Measurements from ENCODE around the gene PRSS22.

The PRSS22 gene

GRCh38 chr16:2848933-2849725 is 8.8 kb downstream of the PRSS22 start:
- no peak overlapping the region for H3K4me3 ChIP-seq (ENCODE audit: low read depth, low read length)

GRCh38 chr16:2846511-2847310 is 11.3 kb downstream of the PRSS22 start:
- TF ChIP-seq CTCF (IDR thresholded peaks at IDR 0.05; ENCODE audit: borderline replicate concordance, insufficient read depth, low read depth, low read length) = no peak

More at GRCh38 chr16:2848933-2849725, 8.8 kb downstream of the PRSS22 start:
- TF ChIP-seq CTCF (IDR thresholded peaks at IDR 0.05; ENCODE audit: borderline replicate concordance, insufficient read depth, low read depth, low read length) = no peak

GRCh38 chr16:2845116-2845515 is 12.9 kb downstream of the PRSS22 start:
- no peak overlapping the region for H3K4me3 ChIP-seq (ENCODE audit: low read depth, low read length)
- no peak for TF ChIP-seq CTCF (IDR thresholded peaks at IDR 0.05; ENCODE audit: borderline replicate concordance, insufficient read depth, low read depth, low read length)

More at GRCh38 chr16:2846511-2847310, 11.3 kb downstream of the PRSS22 start:
- H3K4me3 ChIP-seq (ENCODE audit: low read depth, low read length) = no peak overlapping the region

GRCh38 chr16:2843526-2843925 is 14.4 kb downstream of the PRSS22 start:
- no peak overlapping the region for H3K4me3 ChIP-seq (ENCODE audit: low read depth, low read length)
- TF ChIP-seq CTCF (IDR thresholded peaks at IDR 0.05; ENCODE audit: borderline replicate concordance, insufficient read depth, low read depth, low read length) = no peak

GRCh38 chr16:2842340-2843000 is 15.5 kb downstream of the PRSS22 start:
- peak overlapping the region; percentile 26 for H3K4me3 ChIP-seq (ENCODE audit: low read depth, low read length)
- peak; percentile 83 for TF ChIP-seq CTCF (IDR thresholded peaks at IDR 0.05; ENCODE audit: borderline replicate concordance, insufficient read depth, low read depth, low read length)

GRCh38 chr16:2841606-2842339 is 16.2 kb downstream of the PRSS22 start:
- peak overlapping the region; percentile 26 for H3K4me3 ChIP-seq (ENCODE audit: low read depth, low read length)
- TF ChIP-seq CTCF (IDR thresholded peaks at IDR 0.05; ENCODE audit: borderline replicate concordance, insufficient read depth, low read depth, low read length) = no peak

Data from GM12875 (cell line).